OCI-LY7 (cell line): ENCODE data around the gene SLC6A6. TPM values are rescaled to one million over a fixed set of nuclear protein-coding genes. Genes with fewer than 3 reads are reported as not detected.

Experiments used
- BruUV-seq: library from RNA; stranded (reverse); fragments of 400-500 nt; replicated peaks from 2 replicates; lab custom pipeline; 2021; lab: Mats Ljungman, UMichigan
- CTCF ChIA-PET: fragments of 300-600 bp; sonication (Branson Sonifier 250); formaldehyde crosslinking; loops from one replicate; lab custom pipeline; 2022; ENCODE audit warnings: antibody characterized with exemption; ENCODE audit not compliant: unreplicated experiment; lab: Charles Lee
- POLR2A ChIA-PET: fragments of 300-600 bp; sonication (Branson Sonifier 250); formaldehyde crosslinking; loops from one replicate; lab custom pipeline; 2022; ENCODE audit warnings: antibody characterized with exemption; lab: Charles Lee
- DNase-seq: peaks from one replicate; pipeline ENCODE4 v3.0.0-alpha.2; 2015; ENCODE audit warnings: low spot score
- H2AFZ ChIP-seq: fragments of 200-600 bp; sonication (generic), shearing (Covaris generic); 2 replicates; pipeline ENCODE4 v1.6.1; 2014; ENCODE audit warnings: mild to moderate bottlenecking, antibody characterized with exemption, low read length, moderate library complexity
- H3K27ac ChIP-seq: fragments of 200-600 bp; sonication (generic); 2 replicates; pipeline ENCODE4 v1.5.1; 2014; ENCODE audit warnings: mixed run types, low read depth, mild to moderate bottlenecking, moderate library complexity, low read length, inconsistent platforms; ENCODE audit not compliant: poor library complexity, severe bottlenecking
- H3K36me3 ChIP-seq: fragments of 200-600 bp; sonication (generic); 2 replicates; pipeline ENCODE4 v1.6.1; 2014; ENCODE audit warnings: mild to moderate bottlenecking, antibody characterized with exemption, low read length, moderate library complexity, mixed read lengths; ENCODE audit not compliant: insufficient read depth
- H3K4me1 ChIP-seq: fragments of 200-600 bp; sonication (generic); 2 replicates; pipeline ENCODE4 v1.5.1; 2014; ENCODE audit warnings: mild to moderate bottlenecking, low read length; ENCODE audit not compliant: insufficient read depth, poor library complexity, severe bottlenecking
- H3K4me2 ChIP-seq: fragments of 200-600 bp; sonication (generic); 2 replicates; pipeline ENCODE4 v1.6.1; 2014; ENCODE audit warnings: mild to moderate bottlenecking, low read length
- H3K4me3 ChIP-seq: fragments of 200-600 bp; sonication (generic); 2 replicates; pipeline ENCODE4 v1.5.1; 2014; ENCODE audit warnings: mild to moderate bottlenecking, low read depth, low read length; ENCODE audit not compliant: poor library complexity, severe bottlenecking
- H3K79me2 ChIP-seq: fragments of 200-600 bp; sonication (generic); 2 replicates; pipeline ENCODE4 v1.6.1; 2016; ENCODE audit warnings: low read depth, mild to moderate bottlenecking, low read length, moderate library complexity, mixed read lengths; ENCODE audit not compliant: insufficient read depth
- H3K9me2 ChIP-seq: fragments of 200-600 bp; sonication (generic); 2 replicates; pipeline ENCODE4 v1.6.1; 2016; ENCODE audit warnings: mild to moderate bottlenecking, low read length, mixed read lengths; ENCODE audit not compliant: insufficient read depth
- H3K9me3 ChIP-seq: fragments of 200-600 bp; sonication (generic); 2 replicates; pipeline ENCODE4 v1.6.1; 2014; ENCODE audit warnings: mild to moderate bottlenecking, mixed run types, low read length, mixed read lengths
- H4K20me1 ChIP-seq: fragments of 200-600 bp; sonication (generic); 2 replicates; pipeline ENCODE4 v1.6.1; 2014; ENCODE audit warnings: mild to moderate bottlenecking, antibody characterized with exemption, low read length, moderate library complexity, mixed read lengths; ENCODE audit not compliant: insufficient read depth
- CTCF ChIP-seq: fragments of 200-600 bp; sonication (generic); conservative IDR thresholded peaks from 2 replicates; pipeline ENCODE4 v1.5.1; 2014; ENCODE audit warnings: mild to moderate bottlenecking, antibody characterized with exemption, low read length, moderate library complexity, mixed read lengths
- EZH2phosphoT487 ChIP-seq: fragments of 200-600 bp; sonication (generic); IDR thresholded peaks from 2 replicates; pipeline ENCODE4 v1.6.1; 2018; ENCODE audit warnings: low read depth, borderline replicate concordance, mild to moderate bottlenecking, mixed run types, antibody characterized with exemption, low read length, moderate library complexity, mixed read lengths
- intact Hi-C: fragments of 100-400 bp; cut with micrococcal nuclease; formaldehyde crosslinking; loops from one replicate; pipeline ENCODE4 v1.10.0; 2022; ENCODE audit not compliant: unreplicated experiment
- total RNA-seq, 2 experiments: library from RNA; depleted of rRNA in 1 of 2; stranded (reverse); fragments of >200 nt in 1 of 2; shearing (Covaris generic) in 1 of 2; gene quantifications; 2 replicates each; pipeline ENCODE4 v1.2.3, GENCODE V29; 2014 to 2022

SLC6A6 gene
- total RNA-seq, 2 experiments from 2014 or later = 43.0 to 51.8 TPM

GRCh38 chr3:14525685-14526631, 123.6 kb downstream of the SLC6A6 start:
- Histone ChIP-seq H3K4me1 (no peaks in the 10 kb centered on the region), H3K36me3 (no peaks in the 10 kb centered on the region), H3K9me3 (no peaks in the 10 kb centered on the region), H4K20me1 (no peaks in the 10 kb centered on the region), H2AFZ (no peak overlapping the region), H3K9me2 (no peaks in the 10 kb centered on the region), H3K4me3 (no peak overlapping the region), H3K4me2 (no peak overlapping the region), H3K79me2 (no peaks in the 10 kb centered on the region), H3K27ac (no peak overlapping the region)
- no TSS peak for BruUV-seq
- TF ChIP-seq CTCF = no peak
- TF ChIP-seq EZH2phosphoT487 = no peak
- ChIA-PET CTCF (no interaction called here), POLR2A (interaction anchor here (0.5 kb wide), 2 partner anchors 564 to 626 kb away, joined by 3 to 4 read pairs; no protein-coding TSS in a partner anchor)
- DNase-seq = no peak
- intact Hi-C loops = no loop called here

- Histone ChIP-seq H4K20me1 (no peaks in the 10 kb centered on the region), H3K27ac (no peak overlapping the region), H3K36me3 (no peaks in the 10 kb centered on the region), H3K4me1 (no peaks in the 10 kb centered on the region), H3K9me3 (no peaks in the 10 kb centered on the region), H3K79me2 (no peaks in the 10 kb centered on the region), H3K4me2 (no peak overlapping the region), H3K4me3 (no peak overlapping the region), H2AFZ (no peak overlapping the region), H3K9me2 (no peaks in the 10 kb centered on the region)
- BruUV-seq = no TSS peak
- no peak for DNase-seq
- TF ChIP-seq CTCF (no peak), EZH2phosphoT487 (no peak)
- CTCF ChIA-PET = no interaction called here
- POLR2A ChIA-PET = interaction anchor here (0.7 kb wide), 1 partner anchor 317 kb away, joined by 3 read pairs; no protein-coding TSS in a partner anchor
- intact Hi-C loops = no loop called here
Observed at GRCh38 chr3:14528081-14528480, 125.7 kb downstream of the SLC6A6 start.
